HEK293 (cell line): ENCODE measurements around the gene WDR53.
"Not testable (repeated sequence)": the region's sequence is repeated elsewhere in the genome, so short reads cannot be mapped to it uniquely, and the experiment has no call there.

ENCODE experiments used
- CTCF ChIA-PET: fragments of 350-600 bp; formaldehyde crosslinking; extraction: SDS; loops from one replicate; lab custom pipeline; 2021; ENCODE audit warnings: antibody characterized with exemption; lab: Yijun Ruan, JAX
- POLR2A ChIA-PET: fragments of 300-600 bp; formaldehyde crosslinking; extraction: SDS; loops from one replicate; lab custom pipeline; 2020; ENCODE audit warnings: antibody characterized with exemption, inconsistent platforms; lab: Yijun Ruan, JAX
- H3K27ac ChIP-seq: fragments of 200-500 bp; sonication (Bioruptor generic); 2 replicates; pipeline ENCODE4 v1.5.1; 2014; ENCODE audit warnings: low read depth, low read length, control low read depth, inconsistent platforms; ENCODE audit errors: extremely low read depth
- H3K36me3 ChIP-seq, 2 experiments: fragments of 200-500 bp in 1 of 2; sonication (Bioruptor generic) in 1 of 2; 1 replicate in 1 of 2; 2 replicates in 1 of 2; pipeline ENCODE4 v1.5.1; 2014 to 2017; ENCODE audit warnings: inconsistent platforms in 2 of 2, low read length in 2 of 2; ENCODE audit not compliant: control insufficient read depth in 2 of 2, insufficient read depth in 1 of 2
- H3K4me1 ChIP-seq: fragments of 200-500 bp; sonication (Bioruptor generic); 2 replicates; pipeline ENCODE4 v1.5.1; 2014; ENCODE audit warnings: mild to moderate bottlenecking, low read length, inconsistent platforms; ENCODE audit not compliant: control insufficient read depth, insufficient read depth
- H3K4me3 ChIP-seq: 2 replicates; pipeline ENCODE4 v1.5.1; 2011; ENCODE audit warnings: low read depth, mild to moderate bottlenecking, control low read depth, low read length, moderate library complexity
- H3K9me3 ChIP-seq: fragments of 200-500 bp; sonication (Bioruptor generic); 2 replicates; pipeline ENCODE4 v1.5.1; 2014; ENCODE audit warnings: low read depth, low read length, inconsistent platforms; ENCODE audit not compliant: control insufficient read depth, insufficient read depth
- BCL6B ChIP-seq: fragments of 450-650 bp; formaldehyde crosslinking; IDR thresholded peaks from 2 replicates; pipeline ENCODE4 v1.5.1; 2017; ENCODE audit warnings: missing biosample characterization, missing genetic modification characterization
- PBX3 ChIP-seq: sonication (generic); formaldehyde crosslinking; IDR thresholded peaks from 2 replicates; pipeline ENCODE4 v1.8.1; 2022; ENCODE audit warnings: mild to moderate bottlenecking, moderate library complexity, missing genetic modification reagents
- TRIM28 ChIP-seq: IDR thresholded peaks from 2 replicates; pipeline ENCODE4 v1.6.1; 2011; ENCODE audit warnings: low read length, control low read depth, borderline replicate concordance
- TSHZ1 ChIP-seq: fragments of 450-650 bp; formaldehyde crosslinking; IDR thresholded peaks from 2 replicates; pipeline ENCODE4 v1.5.1; 2016; ENCODE audit warnings: missing biosample characterization, missing genetic modification characterization, borderline replicate concordance
- YY1 ChIP-seq: fragments of 450-650 bp; formaldehyde crosslinking; IDR thresholded peaks from 2 replicates; pipeline ENCODE4 v1.5.1; 2018; ENCODE audit warnings: missing biosample characterization, missing genetic modification characterization
- ZFP69B ChIP-seq: fragments of 450-650 bp; formaldehyde crosslinking; IDR thresholded peaks from 2 replicates; pipeline ENCODE4 v1.5.1; 2016; ENCODE audit warnings: missing biosample characterization, missing genetic modification characterization
- ZNF16 ChIP-seq: fragments of 450-650 bp; formaldehyde crosslinking; IDR thresholded peaks from 2 replicates; pipeline ENCODE4 v1.5.1; 2016; ENCODE audit warnings: low read depth, missing biosample characterization, missing genetic modification characterization
- ZNF18 ChIP-seq: fragments of 450-650 bp; formaldehyde crosslinking; IDR thresholded peaks from 2 replicates; pipeline ENCODE4 v1.5.1; 2016; ENCODE audit warnings: missing biosample characterization, missing genetic modification characterization
- ZNF248 ChIP-seq: fragments of 450-650 bp; formaldehyde crosslinking; IDR thresholded peaks from 2 replicates; pipeline ENCODE4 v1.5.1; 2017; ENCODE audit warnings: missing biosample characterization, missing genetic modification characterization
- ZNF335 ChIP-seq: fragments of 450-650 bp; formaldehyde crosslinking; conservative IDR thresholded peaks from 2 replicates; pipeline ENCODE4 v1.5.1; 2016; ENCODE audit warnings: missing biosample characterization, missing genetic modification characterization
- ZNF549 ChIP-seq: fragments of 450-650 bp; IDR thresholded peaks from 2 replicates; pipeline ENCODE4 v1.5.1; 2018; ENCODE audit warnings: missing biosample characterization, missing genetic modification characterization, mild to moderate bottlenecking, inconsistent platforms, moderate library complexity
- ZNF558 ChIP-seq: fragments of 450-650 bp; formaldehyde crosslinking; IDR thresholded peaks from 2 replicates; pipeline ENCODE4 v1.5.1; 2016; ENCODE audit warnings: missing biosample characterization, missing genetic modification characterization
- ZNF639 ChIP-seq: fragments of 450-650 bp; formaldehyde crosslinking; IDR thresholded peaks from 2 replicates; pipeline ENCODE4 v1.5.1; 2016; ENCODE audit warnings: missing biosample characterization, missing genetic modification characterization
- ZNF658 ChIP-seq: fragments of 450-650 bp; formaldehyde crosslinking; IDR thresholded peaks from 2 replicates; pipeline ENCODE4; 2016; ENCODE audit warnings: missing biosample characterization, missing genetic modification characterization
- ZNF670 ChIP-seq: fragments of 450-650 bp; formaldehyde crosslinking; IDR thresholded peaks from 2 replicates; pipeline ENCODE4 v1.5.1; 2016; ENCODE audit warnings: missing biosample characterization, missing genetic modification characterization, low read depth
- ZNF701 ChIP-seq: fragments of 450-650 bp; formaldehyde crosslinking; IDR thresholded peaks from 2 replicates; pipeline ENCODE4 v1.5.1; 2016; ENCODE audit warnings: missing biosample characterization, missing genetic modification characterization
- ZSCAN5A ChIP-seq: fragments of 450-650 bp; formaldehyde crosslinking; IDR thresholded peaks from 2 replicates; pipeline ENCODE4 v1.5.1; 2016; ENCODE audit warnings: missing biosample characterization, missing genetic modification characterization
- ZXDB ChIP-seq: fragments of 450-650 bp; formaldehyde crosslinking; IDR thresholded peaks from 2 replicates; pipeline ENCODE4 v1.5.1; 2016; ENCODE audit warnings: missing biosample characterization, missing genetic modification characterization

The WDR53 gene

GRCh38 chr3:196523841-196524240 is 44.5 kb downstream of the WDR53 start (continued):
- no peak for TF ChIP-seq ZSCAN5A (tag by site-specific recombination)

- POLR2A ChIA-PET, H3K4me1 ChIP-seq, H3K36me3 ChIP-seq, H3K9me3 ChIP-seq, H3K4me3 ChIP-seq, H3K27ac ChIP-seq: not testable (repeated sequence)
- CTCF ChIA-PET, result interaction anchor here (0.9 to 4.4 kb wide), 6 partner anchors 13 to 449 kb away, joined by 3 to 18 read pairs (median 5); no protein-coding TSS in a partner anchor
These were observed 47.1 kb downstream of the WDR53 start for GRCh38 chr3:196521291-196521690.

GRCh38 chr3:196519718-196520082 is 48.7 kb downstream of the WDR53 start:
- POLR2A ChIA-PET, result no interaction called here
- no peaks in the 10 kb centered on the region for H3K9me3 ChIP-seq
- TF ChIP-seq ZNF670, result no peak
- TF ChIP-seq ZNF18 (tag by site-specific recombination), result no peak
- no peak for TF ChIP-seq ZNF549
- TF ChIP-seq TRIM28, result peak; percentile 100; the same call in 1 of the 2 replicates
- TF ChIP-seq, all 188 proteins: peak for 1

GRCh38 chr3:196518966-196519717 is 49.2 kb downstream of the WDR53 start:
- no peaks in the 10 kb centered on the region for H3K4me1 ChIP-seq
- no peaks in the 10 kb centered on the region for H3K9me3 ChIP-seq
- ChIA-PET CTCF (interaction anchor here (0.6 to 1.5 kb wide), 18 partner anchors 12 to 657 kb away, joined by 3 to 6 read pairs (median 3); no protein-coding TSS in a partner anchor), POLR2A (interaction anchor here (3.1 kb wide), 1 partner anchor 16 kb away, joined by 10 read pairs; the partner anchor contains the start of gene RNF168)
- no peaks in the 10 kb centered on the region for H3K36me3 ChIP-seq
- H3K4me3 ChIP-seq, result no peak overlapping the region
- H3K27ac ChIP-seq, result no peak overlapping the region
- no peak for TF ChIP-seq ZNF658 (tag by site-specific recombination)
- TF ChIP-seq YY1, result no peak
- no peak for TF ChIP-seq ZNF701 (tag by site-specific recombination)
- no peak for TF ChIP-seq ZXDB (tag by site-specific recombination)
- TF ChIP-seq ZNF335, result peak; percentile 54
- no peak for TF ChIP-seq ZNF639 (tag by site-specific recombination)
- no peak for TF ChIP-seq ZNF248 (tag by site-specific recombination)
- TF ChIP-seq BCL6B (tag by site-specific recombination), result no peak
- TF ChIP-seq TSHZ1 (tag by site-specific recombination), result no peak
- TF ChIP-seq PBX3 (CRISPR knock-in tag), result no peak
- TF ChIP-seq ZNF16 (tag by site-specific recombination), result no peak
- TF ChIP-seq ZNF558 (tag by site-specific recombination), result no peak
- no peak; the same call in 1 of the 2 replicates for TF ChIP-seq ZFP69B (tag by site-specific recombination)

More at GRCh38 chr3:196519718-196520082, 48.7 kb downstream of the WDR53 start:
- no peaks in the 10 kb centered on the region for H3K4me1 ChIP-seq
- H3K27ac ChIP-seq, result no peak overlapping the region
- no peaks in the 10 kb centered on the region for H3K36me3 ChIP-seq
- CTCF ChIA-PET, result interaction anchor here (0.6 to 1.5 kb wide), 5 partner anchors 13 to 446 kb away, joined by 3 to 5 read pairs (median 3); no protein-coding TSS in a partner anchor
- H3K4me3 ChIP-seq, result no peak overlapping the region
